Ectodermal cell (in vitro differentiated cells): ENCODE measurements around the gene CFAP61.
A peak's percentile ranks its signal among the peaks of the same experiment; 100 is the strongest.
"Not testable (repeated sequence)": the region's sequence is repeated elsewhere in the genome, so short reads cannot be mapped to it uniquely, and the experiment has no call there.

Experiments
- H3K27ac ChIP-seq: 2 replicates; pipeline ENCODE4 v1.7.0; 2013; ENCODE audit warnings: mild to moderate bottlenecking, low read depth, low read length; ENCODE audit not compliant: insufficient read depth, poor library complexity, severe bottlenecking
- H3K27me3 ChIP-seq: 2 replicates; pipeline ENCODE4 v1.7.0; 2013; ENCODE audit warnings: mild to moderate bottlenecking, low read length; ENCODE audit not compliant: insufficient read depth, control insufficient read depth, poor library complexity, severe bottlenecking
- H3K36me3 ChIP-seq: one replicate; pipeline ENCODE4 v1.7.0; 2013; ENCODE audit warnings: low read length; ENCODE audit not compliant: control insufficient read depth, insufficient read depth
- H3K4me1 ChIP-seq: one replicate; pipeline ENCODE4 v1.7.0; 2013; ENCODE audit warnings: low read length; ENCODE audit not compliant: control insufficient read depth, insufficient read depth
- H3K4me3 ChIP-seq: 2 replicates; pipeline ENCODE4 v1.7.0; 2013; ENCODE audit warnings: low read depth, low read length, control low read depth; ENCODE audit not compliant: insufficient read depth
- H3K9me3 ChIP-seq: 2 replicates; pipeline ENCODE4 v1.7.0; 2013; ENCODE audit warnings: mild to moderate bottlenecking, low read length, moderate library complexity; ENCODE audit not compliant: control insufficient read depth
- WGBS, 2 experiments: methylation state at CpG; one replicate each; pipeline ENCODE4 v1.1.7; 2013; ENCODE audit warnings: missing lambda C conversion rate in 2 of 2; 5-methylcytosine and 5-hydroxymethylcytosine counted together

The CFAP61 gene

DNA sequence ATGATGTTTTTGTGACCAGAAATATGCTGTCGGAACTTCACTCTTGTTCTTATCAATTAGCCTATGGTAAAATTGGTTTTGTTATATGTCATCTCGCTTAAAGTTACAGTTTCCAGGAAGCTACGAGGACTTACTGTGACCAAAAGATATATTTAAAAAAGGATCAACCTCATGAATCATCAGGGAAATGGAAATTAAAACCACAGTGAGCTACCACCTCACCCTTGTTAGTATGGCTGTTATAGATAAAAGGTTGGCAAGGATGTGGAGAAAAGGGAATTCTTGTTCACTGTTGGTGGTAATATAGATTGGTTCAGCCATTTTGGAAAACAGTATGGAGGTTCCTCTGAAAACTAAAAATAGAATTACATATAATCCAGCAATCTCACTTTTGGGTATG, 301.2 kb downstream of the CFAP61 start:
- Histone ChIP-seq H3K4me3 (no peak overlapping the region), H3K27ac (no peak overlapping the region), H3K36me3 (no peaks in the 10 kb centered on the region), H3K27me3 (peaks cover 2% of the 10 kb centered on the region), H3K4me1 (no peaks in the 10 kb centered on the region), H3K9me3 (no peaks in the 10 kb centered on the region)
- WGBS, 2 experiments = 98 to 100% methylated on average over 1 to 3 of the region's 3 CpGs

DNA sequence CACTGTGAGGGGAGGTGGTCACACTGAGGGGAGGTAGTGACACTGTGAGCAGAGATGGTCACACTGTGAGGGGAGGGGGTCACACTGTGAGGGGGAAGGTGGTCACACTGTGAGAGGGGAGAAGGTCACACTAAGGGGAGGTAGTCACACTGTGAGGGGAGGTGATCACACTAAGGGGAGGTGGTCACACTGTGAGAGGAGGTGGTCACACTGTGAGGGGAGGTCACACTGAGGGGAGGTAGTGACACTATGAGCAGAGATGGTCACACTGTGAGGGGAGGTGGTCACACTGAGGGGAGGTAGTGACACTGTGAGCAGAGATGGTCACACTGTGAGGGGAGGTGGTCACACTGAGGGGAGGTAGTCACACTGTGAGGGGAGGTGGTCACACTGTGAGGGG, 303.2 kb downstream of the CFAP61 start:
- H3K27me3 ChIP-seq = peaks cover 20% of the 10 kb centered on the region
- H3K4me1 ChIP-seq, H3K4me3 ChIP-seq, H3K27ac ChIP-seq, H3K9me3 ChIP-seq, H3K36me3 ChIP-seq: not testable (repeated sequence)

DNA sequence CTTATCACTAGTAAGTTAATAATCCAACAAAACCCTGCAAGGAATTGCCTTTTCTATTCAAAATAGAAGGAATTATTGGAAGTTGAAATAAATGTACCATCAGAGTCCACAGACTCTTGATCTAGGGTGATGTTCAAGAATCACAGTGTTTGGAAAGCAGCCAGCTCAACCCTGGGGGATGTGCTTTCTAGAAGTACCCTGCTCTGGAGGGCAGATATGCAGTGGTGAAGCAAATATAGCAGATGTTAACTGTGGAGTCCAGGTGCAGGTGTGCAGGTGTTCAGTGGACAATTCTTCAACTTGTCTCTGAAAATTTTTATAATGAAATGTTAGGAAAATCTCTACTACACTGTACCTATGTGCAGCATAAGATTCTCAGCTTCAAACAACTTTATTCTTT, 306.5 kb downstream of the CFAP61 start:
- no peaks in the 10 kb centered on the region for H3K9me3 ChIP-seq
- H3K27me3 ChIP-seq = peaks cover 53% of the 10 kb centered on the region
- H3K4me1 ChIP-seq = peaks cover 12% of the 10 kb centered on the region
- no peak overlapping the region for H3K4me3 ChIP-seq
- no peak overlapping the region for H3K27ac ChIP-seq
- H3K36me3 ChIP-seq = no peaks in the 10 kb centered on the region

DNA sequence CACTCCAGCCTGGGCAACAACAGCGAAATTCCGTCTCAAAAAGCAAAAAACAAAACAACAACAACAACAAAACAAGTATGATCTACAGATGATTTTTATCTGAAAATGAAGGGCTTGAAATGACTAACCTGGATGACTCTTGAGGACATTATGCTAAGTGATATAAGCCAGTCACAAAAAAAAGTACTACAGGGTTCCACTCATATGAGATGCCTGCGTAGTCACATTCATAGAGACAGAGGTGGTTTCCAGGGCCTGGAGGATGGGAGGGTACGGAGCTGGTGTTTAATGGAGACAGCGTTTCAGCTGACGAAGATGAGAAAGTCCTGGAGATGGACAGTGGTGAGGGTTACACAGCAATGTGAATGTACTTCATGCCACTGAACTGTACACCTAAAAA, 307.3 kb downstream of the CFAP61 start:
- H3K4me3 ChIP-seq = no peak overlapping the region
- 89 to 90% methylated on average over 6 of the region's 6 CpGs for WGBS, 2 experiments
- no peak overlapping the region for H3K27ac ChIP-seq
- no peaks in the 10 kb centered on the region for H3K36me3 ChIP-seq
- H3K9me3 ChIP-seq = no peaks in the 10 kb centered on the region
- H3K27me3 ChIP-seq = peaks cover 61% of the 10 kb centered on the region
- peaks cover 16% of the 10 kb centered on the region for H3K4me1 ChIP-seq

DNA sequence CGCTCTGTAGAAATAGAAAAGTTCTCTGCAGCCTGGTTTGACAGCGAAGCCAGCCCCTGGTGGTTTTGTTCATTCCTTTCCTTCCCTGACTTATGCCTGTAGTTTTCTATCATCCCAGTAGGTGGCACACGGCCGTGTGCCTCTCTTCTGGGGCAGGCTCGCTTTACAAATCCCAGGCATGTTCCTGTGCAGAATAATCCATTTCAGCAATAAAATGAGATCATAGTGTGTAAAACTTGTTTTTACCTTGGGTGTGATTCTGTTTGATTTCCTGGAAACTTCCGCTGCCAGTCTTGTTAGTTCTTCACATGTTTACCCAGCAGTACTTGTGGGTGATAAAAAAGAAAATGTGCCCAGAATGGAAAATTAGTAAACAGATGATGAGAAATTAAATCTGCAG, 308.1 kb downstream of the CFAP61 start:
- H3K27me3 ChIP-seq = peaks cover 70% of the 10 kb centered on the region

DNA sequence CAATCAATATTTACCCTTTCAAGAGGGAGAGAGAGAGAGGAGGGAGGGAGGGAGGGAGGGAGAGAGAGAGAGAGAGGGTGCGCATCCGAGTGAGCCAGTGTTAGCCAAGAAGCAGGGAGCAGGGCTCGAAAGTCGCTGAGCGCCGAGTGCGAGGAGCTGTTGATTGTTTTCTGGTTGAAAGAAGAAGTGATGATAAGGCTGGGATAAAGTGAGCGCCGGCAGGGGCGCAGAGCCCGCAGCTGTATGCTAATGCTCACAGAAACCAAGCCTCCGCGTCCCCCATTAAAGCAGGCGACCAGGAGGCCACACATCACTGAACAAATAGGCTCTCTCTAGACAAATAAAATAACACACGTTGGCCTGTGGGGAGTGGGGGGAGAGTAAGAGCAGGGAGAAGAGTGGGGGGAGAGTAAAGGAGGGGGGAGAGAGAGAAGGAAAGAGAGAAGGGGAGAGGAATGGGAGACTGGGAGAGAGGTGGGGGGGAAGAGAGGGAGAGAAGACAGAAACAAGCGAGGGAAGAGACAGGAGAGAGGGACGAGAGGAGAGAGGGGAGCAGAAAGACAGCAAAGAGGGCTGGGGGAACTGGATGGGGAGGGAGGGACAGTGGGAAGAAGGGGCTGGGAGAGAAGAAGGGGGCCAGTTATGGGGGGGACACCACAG, 310.6 kb downstream of the CFAP61 start:
- no peak overlapping the region for H3K4me3 ChIP-seq
- no peaks in the 10 kb centered on the region for H3K9me3 ChIP-seq
- H3K27me3 ChIP-seq = peaks cover 94% of the 10 kb centered on the region
- H3K4me1 ChIP-seq = peaks cover 24% of the 10 kb centered on the region
- WGBS, 2 experiments = 0 to 1% methylated on average over 16 to 17 of the region's 17 CpGs
- H3K27ac ChIP-seq = peak overlapping the region; percentile 18
- H3K36me3 ChIP-seq = no peaks in the 10 kb centered on the region

More for the DNA sequence above, 308.1 kb downstream of the CFAP61 start:
- no peak overlapping the region for H3K4me3 ChIP-seq
- H3K27ac ChIP-seq = no peak overlapping the region
- no peaks in the 10 kb centered on the region for H3K36me3 ChIP-seq
- no peaks in the 10 kb centered on the region for H3K9me3 ChIP-seq
- WGBS, 2 experiments = 7 to 8% methylated on average over 6 of the region's 6 CpGs
- peaks cover 21% of the 10 kb centered on the region for H3K4me1 ChIP-seq

DNA sequence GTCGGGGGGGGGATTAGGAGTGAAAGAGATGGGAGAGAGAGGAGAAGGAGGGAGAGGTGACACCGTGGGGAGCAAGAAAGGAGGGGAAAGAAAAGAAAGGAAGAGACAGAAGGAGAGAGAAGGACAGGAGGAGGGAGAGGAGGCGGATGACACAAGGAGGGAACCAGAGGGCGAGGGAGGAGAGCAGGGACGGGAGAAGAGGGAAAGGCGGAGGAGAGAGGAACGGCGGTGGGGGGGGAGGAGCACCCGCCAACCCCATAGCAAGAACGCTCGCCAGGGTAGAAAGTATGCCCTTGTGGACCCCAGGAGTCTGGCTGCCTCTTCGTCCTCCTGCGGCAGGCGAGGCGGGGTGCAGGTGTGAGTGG, 311.1 kb downstream of the CFAP61 start:
- H3K27ac ChIP-seq = no peak overlapping the region

GRCh38 chr20:20363799-20364592, 311.7 kb downstream of the CFAP61 start:
- WGBS, 2 experiments = 0 to 1% methylated on average over 70 of the region's 70 CpGs
- H3K4me3 ChIP-seq = peak overlapping the region; percentile 9
- peaks cover 24% of the 10 kb centered on the region for H3K4me1 ChIP-seq
- peaks cover 98% of the 10 kb centered on the region for H3K27me3 ChIP-seq
- no peaks in the 10 kb centered on the region for H3K9me3 ChIP-seq
- no peak overlapping the region for H3K27ac ChIP-seq
- no peaks in the 10 kb centered on the region for H3K36me3 ChIP-seq

More for the DNA sequence above, 311.1 kb downstream of the CFAP61 start:
- Histone ChIP-seq H3K27me3 (peaks cover 98% of the 10 kb centered on the region), H3K9me3 (no peaks in the 10 kb centered on the region), H3K4me1 (peaks cover 24% of the 10 kb centered on the region), H3K36me3 (no peaks in the 10 kb centered on the region), H3K4me3 (peak overlapping the region; percentile 9)
- 1% methylated on average over 15 of the region's 15 CpGs for WGBS, 2 experiments

DNA sequence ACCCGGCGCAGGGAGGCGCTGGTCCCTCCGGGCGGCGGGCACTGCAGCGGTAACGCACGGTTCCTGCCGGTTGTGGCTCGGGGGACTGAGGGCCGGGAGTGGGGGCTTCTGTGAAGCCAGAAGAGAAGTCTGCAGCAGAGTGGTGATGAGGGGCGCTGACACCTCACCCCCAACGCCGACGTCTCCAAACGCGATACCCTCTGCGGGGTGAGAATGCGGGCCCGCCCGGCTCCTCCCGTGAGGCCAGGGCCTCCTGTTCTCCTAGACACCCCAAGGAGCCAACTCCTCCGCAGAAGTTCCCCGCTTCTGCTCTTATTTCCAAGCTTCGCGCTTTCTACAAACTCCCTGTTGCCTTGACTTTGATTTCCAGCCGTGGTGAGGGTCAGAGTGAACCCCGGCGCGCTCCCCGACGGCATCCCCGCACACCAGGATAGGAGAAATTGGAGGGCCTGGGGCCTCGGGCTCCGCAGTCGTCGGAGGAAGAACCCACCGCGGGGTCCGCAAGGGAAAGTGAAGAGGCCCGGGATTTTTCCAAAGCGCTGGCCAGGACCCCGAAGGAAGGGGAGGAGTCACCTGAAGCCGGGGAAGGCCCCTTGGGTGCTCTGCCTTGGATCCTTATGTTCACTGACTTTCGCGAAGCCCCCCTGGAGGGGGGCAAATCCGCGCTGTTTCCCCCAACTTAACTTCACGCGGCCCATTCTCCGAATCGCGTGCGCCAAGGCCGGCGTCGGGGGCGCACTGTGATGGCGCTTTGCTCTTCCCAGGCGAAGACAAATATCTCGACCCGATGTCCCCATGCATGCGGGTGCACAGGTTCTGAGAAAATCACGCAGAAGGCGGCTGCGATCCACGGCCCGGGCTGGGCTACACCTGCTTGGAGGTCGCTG, 312.5 kb downstream of the CFAP61 start:
- no peaks in the 10 kb centered on the region for H3K9me3 ChIP-seq
- H3K27ac ChIP-seq = no peak overlapping the region
- peaks cover 31% of the 10 kb centered on the region for H3K4me1 ChIP-seq
- WGBS, 2 experiments = 2% methylated on average over 70 of the region's 70 CpGs
- H3K27me3 ChIP-seq = peaks cover 100% of the 10 kb centered on the region
- no peaks in the 10 kb centered on the region for H3K36me3 ChIP-seq
- H3K4me3 ChIP-seq = peak overlapping the region; percentile 0
